Measurements from ENCODE around the gene LSS.

- TF ChIP-seq USF1 (CRISPR knock-in tag; IDR thresholded peaks at IDR 0.05) = no peak
- TF ChIP-seq PRDM15 (CRISPR knock-in tag; IDR thresholded peaks at IDR 0.05) = no peak
- TF ChIP-seq CTCF (IDR thresholded peaks at IDR 0.05) = no peak
- no peak for TF ChIP-seq TP53 (CRISPR knock-in tag; IDR thresholded peaks at IDR 0.05)
- TF ChIP-seq NR2C2 (CRISPR knock-in tag; IDR thresholded peaks at IDR 0.05) = no peak
- TF ChIP-seq ZNF317 (CRISPR knock-in tag; IDR thresholded peaks at IDR 0.05; ENCODE audit: borderline replicate concordance, low read depth) = no peak
- no peak for TF ChIP-seq ZMAT4 (CRISPR knock-in tag; IDR thresholded peaks at IDR 0.05)
- TF ChIP-seq ZNF232 (CRISPR knock-in tag; IDR thresholded peaks at IDR 0.05) = no peak
- TF ChIP-seq SMAD3 (CRISPR knock-in tag; IDR thresholded peaks at IDR 0.05; ENCODE audit: borderline replicate concordance) = no peak
- TF ChIP-seq ZNF512 (CRISPR knock-in tag; IDR thresholded peaks at IDR 0.05; ENCODE audit: borderline replicate concordance) = no peak
- TF ChIP-seq FOXJ3 (CRISPR knock-in tag; IDR thresholded peaks at IDR 0.05; ENCODE audit: borderline replicate concordance) = no peak
- TF ChIP-seq TEAD4 (CRISPR knock-in tag; IDR thresholded peaks at IDR 0.05) = no peak
- TF ChIP-seq ATF2 (CRISPR knock-in tag; IDR thresholded peaks at IDR 0.05; ENCODE audit: borderline replicate concordance, low read depth) = no peak
- no peak for TF ChIP-seq NFE2L1 (CRISPR knock-in tag; IDR thresholded peaks at IDR 0.05)
Measured at GRCh38 chr21:46274797-46275390, 46.3 kb upstream of the LSS start.

All from WTC11 (cell line).